CD8-positive, alpha-beta memory T cell (primary cell): ENCODE data around the gene DNAH10. TPM values are rescaled to one million over a fixed set of nuclear protein-coding genes. Genes with fewer than 3 reads are reported as not detected.
A peak's percentile ranks its signal among the peaks of the same experiment; 100 is the strongest.

Experiments used
- CTCF ChIA-PET: fragments of 350-600 bp; sonication (Branson Sonifier 250); formaldehyde crosslinking; loops from one replicate; lab custom pipeline; 2021; ENCODE audit warnings: antibody characterized with exemption; lab: Charles Lee
- POLR2A ChIA-PET: fragments of 350-600 bp; sonication (Branson Sonifier 250); formaldehyde crosslinking; loops from one replicate; lab custom pipeline; 2021; ENCODE audit warnings: antibody characterized with exemption; lab: Charles Lee
- DNase-seq, 5 donors: peaks; one replicate each; pipeline versions ENCODE4 v3.0.0 to v3.0.0-alpha.2; 2020 to 2022; ENCODE audit warnings: mixed read lengths in 1 of 5
- H3K27ac ChIP-seq: one replicate; pipeline ENCODE4 v1.7.0; 2013; ENCODE audit warnings: low read depth, mild to moderate bottlenecking, low read length, moderate library complexity
- H3K27me3 ChIP-seq: 2 replicates; pipeline ENCODE4 v1.7.0; 2013; ENCODE audit warnings: low read length, mild to moderate bottlenecking; ENCODE audit not compliant: insufficient read depth, poor library complexity, severe bottlenecking
- H3K36me3 ChIP-seq: 2 replicates; pipeline ENCODE4 v1.7.0; 2013; ENCODE audit warnings: mild to moderate bottlenecking, low read length, moderate library complexity; ENCODE audit not compliant: insufficient read depth
- H3K4me1 ChIP-seq: 2 replicates; pipeline ENCODE4 v1.7.0; 2013; ENCODE audit warnings: mild to moderate bottlenecking, low read length, moderate library complexity; ENCODE audit not compliant: insufficient read depth
- H3K4me3 ChIP-seq: 2 replicates; pipeline ENCODE4 v1.7.0; 2013; ENCODE audit warnings: mild to moderate bottlenecking, low read length
- H3K9me3 ChIP-seq: 2 replicates; pipeline ENCODE4 v1.7.0; 2013; ENCODE audit warnings: mild to moderate bottlenecking, low read length
- H3K27ac Mint-ChIP-seq, 8 donors: one replicate each; pipeline ENCODE4 v1.8.0; 2020 to 2021; ENCODE audit warnings: mixed read lengths in 8 of 8, mild to moderate bottlenecking in 6 of 8, inconsistent platforms in 3 of 8, moderate library complexity in 3 of 8
- H3K27me3 Mint-ChIP-seq, 2 donors: one replicate each; pipeline ENCODE4 v1.8.0; 2020 to 2021; ENCODE audit warnings: mixed read lengths in 2 of 2, mild to moderate bottlenecking in 1 of 2, moderate library complexity in 1 of 2
- H3K36me3 Mint-ChIP-seq, 3 donors: one replicate each; pipeline ENCODE4 v1.8.0; 2020 to 2021; ENCODE audit warnings: mixed read lengths in 3 of 3, inconsistent platforms in 1 of 3, mild to moderate bottlenecking in 1 of 3
- H3K4me1 Mint-ChIP-seq, 3 donors: one replicate each; pipeline ENCODE4 v1.8.0; 2020 to 2021; ENCODE audit warnings: mixed read lengths in 3 of 3, inconsistent platforms in 1 of 3, mild to moderate bottlenecking in 1 of 3
- H3K4me3 Mint-ChIP-seq, 7 donors: one replicate each; pipeline ENCODE4 v1.8.0; 2020 to 2021; ENCODE audit warnings: mixed read lengths in 7 of 7, mild to moderate bottlenecking in 6 of 7, moderate library complexity in 4 of 7, inconsistent platforms in 2 of 7
- H3K9me3 Mint-ChIP-seq, 5 donors: one replicate each; pipeline ENCODE4 v1.8.0; 2020 to 2022; ENCODE audit warnings: mixed read lengths in 5 of 5, mild to moderate bottlenecking in 3 of 5, moderate library complexity in 2 of 5, inconsistent platforms in 1 of 5
- polyA plus RNA-seq: library from polyadenylated mRNA; unstranded; fragments of 300-500 nt; fragmentation: Illumina TruSeq; gene quantifications from one replicate; pipeline ENCODE4 v1.2.3, GENCODE V29; 2021
- total RNA-seq, 2 experiments: library from RNA; stranded (reverse); gene quantifications; one replicate each; pipeline ENCODE4 v1.2.3, GENCODE V29; 2021

Gene DNAH10
- total and polyA plus RNA-seq, 3 experiments from 2014 or later = 0.09 to 0.13 TPM; not detected in 1

GRCh38 chr12:123732251-123732650 is 29.9 kb upstream of the DNAH10 start:
- DNase-seq = no peak
- Histone ChIP-seq H3K36me3 (peaks cover 52% of the 10 kb centered on the region), H3K4me3 (no peak overlapping the region), H3K27me3 (no peaks in the 10 kb centered on the region), H3K4me1 (no peaks in the 10 kb centered on the region), H3K27ac (no peak overlapping the region), H3K9me3 (no peaks in the 10 kb centered on the region)
- peaks cover 26 to 89% (median 38%) of the 10 kb centered on the region in 3 donors for H3K36me3 Mint-ChIP-seq
- ChIA-PET POLR2A (no interaction called here), CTCF (no interaction called here)
- H3K4me1 Mint-ChIP-seq = no peaks in the 10 kb centered on the region
- H3K27ac Mint-ChIP-seq = peak overlapping the region in 1 of 8 donors; percentile 2
- H3K4me3 Mint-ChIP-seq = no peak overlapping the region
- no peaks in the 10 kb centered on the region for H3K9me3 Mint-ChIP-seq
- H3K27me3 Mint-ChIP-seq = no peaks in the 10 kb centered on the region

- Histone ChIP-seq H3K9me3 (no peaks in the 10 kb centered on the region), H3K27me3 (no peaks in the 10 kb centered on the region), H3K27ac (no peak overlapping the region), H3K4me3 (no peak overlapping the region), H3K4me1 (no peaks in the 10 kb centered on the region), H3K36me3 (peaks cover 56% of the 10 kb centered on the region)
- ChIA-PET POLR2A (no interaction called here), CTCF (no interaction called here)
- DNase-seq = no peak
- no peaks in the 10 kb centered on the region for H3K9me3 Mint-ChIP-seq
- H3K4me3 Mint-ChIP-seq = no peak overlapping the region
- no peaks in the 10 kb centered on the region for H3K4me1 Mint-ChIP-seq
- H3K27ac Mint-ChIP-seq = peak overlapping the region in 1 of 8 donors; percentile 75
- H3K36me3 Mint-ChIP-seq = peaks cover 20 to 88% (median 35%) of the 10 kb centered on the region in 3 donors
- H3K27me3 Mint-ChIP-seq = no peaks in the 10 kb centered on the region
These were observed 28.9 kb upstream of the DNAH10 start for GRCh38 chr12:123733229-123733628.

GRCh38 chr12:123734268-123734667 is 27.8 kb upstream of the DNAH10 start:
- Mint-ChIP-seq H3K9me3 (no peaks in the 10 kb centered on the region), H3K27ac (peak overlapping the region in 1 of 8 donors; percentile 38), H3K36me3 (peaks cover 23 to 88% (median 38%) of the 10 kb centered on the region in 3 donors), H3K27me3 (no peaks in the 10 kb centered on the region), H3K4me1 (no peaks in the 10 kb centered on the region), H3K4me3 (no peak overlapping the region)
- no peak overlapping the region for H3K27ac ChIP-seq
- no peaks in the 10 kb centered on the region for H3K4me1 ChIP-seq
- H3K4me3 ChIP-seq = no peak overlapping the region
- peaks cover 57% of the 10 kb centered on the region for H3K36me3 ChIP-seq
- ChIA-PET CTCF (no interaction called here), POLR2A (no interaction called here)
- no peaks in the 10 kb centered on the region for H3K27me3 ChIP-seq
- no peaks in the 10 kb centered on the region for H3K9me3 ChIP-seq
- no peak for DNase-seq

- no peak overlapping the region for H3K4me3 ChIP-seq
- no peaks in the 10 kb centered on the region for H3K9me3 ChIP-seq
- H3K27me3 ChIP-seq = no peaks in the 10 kb centered on the region
- H3K27ac ChIP-seq = peak overlapping the region; percentile 31
- H3K4me1 ChIP-seq = peaks cover 11% of the 10 kb centered on the region
- peak in 2 of 5 donors; percentile 35 to 55 for DNase-seq
- Mint-ChIP-seq H3K27me3 (no peaks in the 10 kb centered on the region), H3K27ac (peak overlapping the region; percentile 54 to 92 (median 80)), H3K4me3 (peak overlapping the region in 6 of 7 donors; percentile 53 to 79 (median 68)), H3K36me3 (peaks cover 12 to 81% (median 26%) of the 10 kb centered on the region in 3 donors), H3K4me1 (peaks cover 6 to 13% (median 12%) of the 10 kb centered on the region in 3 donors), H3K9me3 (no peaks in the 10 kb centered on the region)
- H3K36me3 ChIP-seq = peaks cover 36% of the 10 kb centered on the region
- CTCF ChIA-PET = no interaction called here
- POLR2A ChIA-PET = no interaction called here
These were observed 20.0 kb upstream of the DNAH10 start for GRCh38 chr12:123741937-123742572.

- no peaks in the 10 kb centered on the region for H3K27me3 ChIP-seq
- H3K9me3 ChIP-seq = no peaks in the 10 kb centered on the region
- peak overlapping the region; percentile 47 for H3K27ac ChIP-seq
- ChIA-PET POLR2A (interaction anchor here (0.7 kb wide), 1 partner anchor 111 kb away, joined by 4 read pairs; no protein-coding TSS in a partner anchor), CTCF (no interaction called here)
- Mint-ChIP-seq H3K27me3 (no peaks in the 10 kb centered on the region), H3K36me3 (peaks cover 11 to 80% (median 34%) of the 10 kb centered on the region in 3 donors), H3K4me3 (peak overlapping the region in 5 of 7 donors; percentile 6 to 65 (median 32)), H3K4me1 (peaks cover 9 to 13% (median 12%) of the 10 kb centered on the region in 3 donors), H3K27ac (peak overlapping the region in 6 of 8 donors; percentile 43 to 88 (median 72)), H3K9me3 (no peaks in the 10 kb centered on the region)
- DNase-seq = no peak
- peaks cover 17% of the 10 kb centered on the region for H3K4me1 ChIP-seq
- H3K4me3 ChIP-seq = no peak overlapping the region
- H3K36me3 ChIP-seq = peaks cover 31% of the 10 kb centered on the region
These were observed 19.1 kb upstream of the DNAH10 start for GRCh38 chr12:123743002-123743401.

- H3K27ac Mint-ChIP-seq = no peak overlapping the region
- peaks cover 35% of the 10 kb centered on the region for H3K36me3 ChIP-seq
- DNase-seq = no peak
- peaks cover 9 to 13% (median 12%) of the 10 kb centered on the region in 3 donors for H3K4me1 Mint-ChIP-seq
- H3K4me3 ChIP-seq = no peak overlapping the region
- H3K36me3 Mint-ChIP-seq = peaks cover 0 to 82% (median 30%) of the 10 kb centered on the region in 3 donors
- H3K4me1 ChIP-seq = peaks cover 17% of the 10 kb centered on the region
- no peaks in the 10 kb centered on the region for H3K9me3 Mint-ChIP-seq
- no peak overlapping the region for H3K4me3 Mint-ChIP-seq
- H3K27me3 ChIP-seq = no peaks in the 10 kb centered on the region
- ChIA-PET CTCF (no interaction called here), POLR2A (no interaction called here)
- no peaks in the 10 kb centered on the region for H3K27me3 Mint-ChIP-seq
- H3K27ac ChIP-seq = no peak overlapping the region
- no peaks in the 10 kb centered on the region for H3K9me3 ChIP-seq
These were observed 17.3 kb upstream of the DNAH10 start for GRCh38 chr12:123744836-123745235.

GRCh38 chr12:123747309-123747708 is 14.8 kb upstream of the DNAH10 start:
- peak in 1 of 5 donors; percentile 16 for DNase-seq
- ChIA-PET CTCF (no interaction called here), POLR2A (no interaction called here)
- Mint-ChIP-seq H3K4me3 (no peak overlapping the region), H3K9me3 (no peaks in the 10 kb centered on the region), H3K27me3 (peaks cover 0 to 1% of the 10 kb centered on the region in 2 donors), H3K4me1 (peaks cover 4 to 14% (median 9%) of the 10 kb centered on the region in 3 donors), H3K36me3 (peaks cover 0 to 80% (median 25%) of the 10 kb centered on the region in 3 donors), H3K27ac (peak overlapping the region in 2 of 8 donors; percentile 40 to 80)
- Histone ChIP-seq H3K4me1 (peaks cover 13% of the 10 kb centered on the region), H3K4me3 (no peak overlapping the region), H3K36me3 (peaks cover 37% of the 10 kb centered on the region), H3K27ac (no peak overlapping the region), H3K9me3 (no peaks in the 10 kb centered on the region), H3K27me3 (no peaks in the 10 kb centered on the region)

GRCh38 chr12:123748161-123748560 is 13.9 kb upstream of the DNAH10 start:
- H3K36me3 Mint-ChIP-seq = peaks cover 0 to 81% (median 22%) of the 10 kb centered on the region in 3 donors
- ChIA-PET POLR2A (no interaction called here), CTCF (no interaction called here)
- Histone ChIP-seq H3K36me3 (peaks cover 33% of the 10 kb centered on the region), H3K27me3 (no peaks in the 10 kb centered on the region), H3K27ac (no peak overlapping the region), H3K4me3 (no peak overlapping the region), H3K9me3 (no peaks in the 10 kb centered on the region), H3K4me1 (peaks cover 9% of the 10 kb centered on the region)
- DNase-seq = no peak
- no peak overlapping the region for H3K27ac Mint-ChIP-seq
- H3K9me3 Mint-ChIP-seq = no peaks in the 10 kb centered on the region
- H3K27me3 Mint-ChIP-seq = peaks cover 0 to 1% of the 10 kb centered on the region in 2 donors
- no peak overlapping the region for H3K4me3 Mint-ChIP-seq
- peaks cover under 1 to 9% (median 9%) of the 10 kb centered on the region in 3 donors for H3K4me1 Mint-ChIP-seq
